ENCODE measurements around the gene MAGEB10. TPM values are rescaled to one million over a fixed set of nuclear protein-coding genes. Genes with fewer than 3 reads are reported as not detected.
"Not testable (repeated sequence)": the region's sequence is repeated elsewhere in the genome, so short reads cannot be mapped to it uniquely, and the experiment has no call there.

The MAGEB10 gene
- total and polyA plus RNA-seq, 8 donors = not detected

DNA sequence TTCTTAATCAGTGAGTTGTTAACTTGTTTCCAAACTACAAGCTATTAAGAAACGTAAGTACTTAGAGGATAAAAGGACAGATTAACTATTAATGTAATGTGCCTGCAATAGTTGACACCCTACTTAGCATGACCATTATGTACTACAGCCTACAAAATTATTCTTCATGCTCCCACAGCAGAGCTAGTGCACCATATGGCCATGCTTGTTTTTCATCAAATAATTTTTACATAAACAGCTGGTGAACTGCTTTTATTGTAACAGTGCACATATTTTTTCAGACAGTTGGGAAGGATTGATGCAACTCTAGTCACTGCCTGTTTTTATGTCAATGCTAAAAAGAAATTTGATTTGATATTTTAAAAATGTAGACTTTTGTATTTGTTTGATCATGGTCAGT lies 10.2 kb upstream of the MAGEB10 start:
- peaks cover 0 to 11% (median 3%) of the 10 kb centered on the region in 4 donors for H3K27me3 ChIP-seq
- H3K4me3 ChIP-seq = no peak overlapping the region
- no peak for ATAC-seq
- no peaks in the 10 kb centered on the region for H3K36me3 ChIP-seq
- FAIRE-seq = no peak
- DNase-seq = no peak
- no peak overlapping the region for H3K27ac ChIP-seq
- no peaks in the 10 kb centered on the region for H3K4me1 ChIP-seq
- no peaks in the 10 kb centered on the region for H3K9me3 ChIP-seq
- 12 to 15% methylated on average over 1 of the region's 1 CpG for WGBS, 2 donors
- intact Hi-C loops (cut with DNase I) = no loop called here
- TF ChIP-seq, protein P1, sequence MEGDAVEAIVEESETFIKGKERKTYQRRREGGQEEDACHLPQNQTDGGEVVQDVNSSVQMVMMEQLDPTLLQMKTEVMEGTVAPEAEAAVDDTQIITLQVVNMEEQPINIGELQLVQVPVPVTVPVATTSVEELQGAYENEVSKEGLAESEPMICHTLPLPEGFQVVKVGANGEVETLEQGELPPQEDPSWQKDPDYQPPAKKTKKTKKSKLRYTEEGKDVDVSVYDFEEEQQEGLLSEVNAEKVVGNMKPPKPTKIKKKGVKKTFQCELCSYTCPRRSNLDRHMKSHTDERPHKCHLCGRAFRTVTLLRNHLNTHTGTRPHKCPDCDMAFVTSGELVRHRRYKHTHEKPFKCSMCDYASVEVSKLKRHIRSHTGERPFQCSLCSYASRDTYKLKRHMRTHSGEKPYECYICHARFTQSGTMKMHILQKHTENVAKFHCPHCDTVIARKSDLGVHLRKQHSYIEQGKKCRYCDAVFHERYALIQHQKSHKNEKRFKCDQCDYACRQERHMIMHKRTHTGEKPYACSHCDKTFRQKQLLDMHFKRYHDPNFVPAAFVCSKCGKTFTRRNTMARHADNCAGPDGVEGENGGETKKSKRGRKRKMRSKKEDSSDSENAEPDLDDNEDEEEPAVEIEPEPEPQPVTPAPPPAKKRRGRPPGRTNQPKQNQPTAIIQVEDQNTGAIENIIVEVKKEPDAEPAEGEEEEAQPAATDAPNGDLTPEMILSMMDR (IDR thresholded peaks at IDR 0.05) = no peak

DNA sequence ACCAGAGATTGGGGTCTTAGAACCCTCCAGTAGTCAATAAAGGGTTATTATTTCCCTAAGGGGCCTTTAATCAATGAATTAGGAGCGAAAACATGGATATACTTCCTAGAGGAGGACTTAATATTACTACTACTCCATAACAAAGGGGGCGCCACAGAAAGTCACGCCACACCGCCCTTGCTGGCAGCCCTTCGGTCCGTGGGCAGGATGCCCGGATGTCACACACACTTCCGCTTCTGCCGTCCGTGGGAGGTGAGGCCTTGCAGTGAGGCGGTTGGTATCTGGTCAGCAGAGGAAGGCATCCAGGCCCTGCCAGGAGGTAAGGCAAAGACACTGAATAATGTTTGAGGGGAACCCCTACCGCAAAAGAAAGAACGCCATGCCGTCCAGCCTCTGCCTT lies 436 bp downstream of the MAGEB10 start:
- Histone ChIP-seq H3K27me3 (peaks cover 0 to 6% (median 0%) of the 10 kb centered on the region in 4 donors), H3K4me1 (no peaks in the 10 kb centered on the region), H3K27ac (no peak overlapping the region), H3K9me3 (no peaks in the 10 kb centered on the region), H3K4me3 (no peak overlapping the region), H3K36me3 (no peaks in the 10 kb centered on the region)
- no peak for ATAC-seq
- intact Hi-C loops (cut with DNase I) = no loop called here
- 89 to 90% methylated on average over 14 of the region's 14 CpGs for WGBS, 2 donors
- no peak for FAIRE-seq
- TF ChIP-seq, protein P1 (IDR thresholded peaks at IDR 0.05) = no peak
- DNase-seq = peak in 1 of 6 donors; percentile 52

DNA sequence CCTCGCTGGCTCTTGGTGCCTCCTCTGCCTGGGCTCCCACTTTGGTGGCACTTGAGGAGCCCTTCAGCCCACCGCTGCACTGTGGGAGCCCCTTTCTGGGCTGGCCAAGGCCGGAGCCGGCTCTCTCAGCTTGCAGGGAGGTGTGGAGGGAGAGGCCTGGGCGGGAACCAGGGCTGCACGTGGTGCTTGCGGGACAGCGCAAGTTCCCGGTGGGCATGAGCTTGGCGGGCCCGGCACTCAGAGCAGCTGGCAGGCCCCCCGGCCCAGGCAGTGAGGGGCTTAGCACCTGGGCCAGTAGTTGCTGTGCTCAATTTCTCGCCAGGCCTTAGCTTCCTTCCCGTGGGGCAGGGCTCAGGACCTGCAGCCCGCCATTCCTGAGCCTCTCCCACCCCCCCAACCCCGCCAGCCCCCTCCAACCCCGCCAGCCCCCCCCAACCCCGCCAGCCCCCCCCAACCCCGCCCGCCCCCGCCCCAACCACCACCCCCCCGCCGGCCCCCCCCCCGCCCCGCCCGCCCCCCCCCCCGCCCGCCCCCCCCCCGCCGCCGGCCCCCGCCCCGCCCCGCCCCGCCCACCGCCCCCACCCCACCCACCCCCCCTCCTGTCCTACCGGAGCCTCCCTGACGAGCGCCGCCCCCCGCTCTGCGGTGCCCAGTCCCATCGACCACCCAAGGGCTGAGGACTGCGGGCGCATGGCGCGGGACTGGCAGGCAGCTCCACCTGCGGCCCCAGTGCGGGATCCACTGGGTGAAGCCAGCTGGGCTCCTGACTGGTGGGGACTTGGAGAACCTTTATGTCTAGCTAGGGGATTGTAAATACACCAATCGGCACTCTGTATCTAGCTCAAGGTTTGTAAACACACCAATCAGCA lies 1.4 kb downstream of the MAGEB10 start:
- H3K27me3 ChIP-seq; ATAC-seq; H3K9me3 ChIP-seq; H3K27ac ChIP-seq; H3K4me1 ChIP-seq; H3K36me3 ChIP-seq; H3K4me3 ChIP-seq; FAIRE-seq; intact Hi-C loops (cut with DNase I): not testable (repeated sequence)
- DNase-seq = peak in 1 of 6 donors; percentile 70
- 93 to 95% methylated on average over 15 to 29 of the region's 50 CpGs for WGBS, 2 donors

DNA sequence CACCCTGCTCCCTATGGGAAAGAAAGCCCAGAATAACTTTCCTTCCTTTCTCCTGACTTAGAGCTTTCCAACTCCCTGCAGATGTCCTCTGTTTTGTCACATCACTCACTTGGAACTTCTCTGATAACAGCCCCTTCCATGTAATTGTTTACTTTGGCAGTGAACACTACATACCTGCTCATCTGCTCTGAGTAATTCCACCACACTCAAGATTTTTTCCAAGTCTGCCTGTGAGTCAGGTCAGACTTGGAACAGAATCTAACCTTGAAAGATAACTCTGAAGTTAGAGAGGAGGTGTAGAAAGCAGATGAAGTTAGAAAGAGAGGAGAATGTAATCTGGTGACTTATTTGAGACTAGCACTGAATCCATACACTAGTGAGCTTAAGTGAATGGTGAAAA lies 7.4 kb downstream of the MAGEB10 start:
- Histone ChIP-seq H3K9me3 (no peaks in the 10 kb centered on the region), H3K27ac (no peak overlapping the region), H3K4me1 (no peaks in the 10 kb centered on the region), H3K27me3 (no peaks in the 10 kb centered on the region), H3K4me3 (no peak overlapping the region), H3K36me3 (no peaks in the 10 kb centered on the region)
- ATAC-seq = no peak
- intact Hi-C loops (cut with DNase I) = no loop called here
- no peak for FAIRE-seq
- no peak for DNase-seq
- TF ChIP-seq, protein P1 (IDR thresholded peaks at IDR 0.05) = no peak

DNA sequence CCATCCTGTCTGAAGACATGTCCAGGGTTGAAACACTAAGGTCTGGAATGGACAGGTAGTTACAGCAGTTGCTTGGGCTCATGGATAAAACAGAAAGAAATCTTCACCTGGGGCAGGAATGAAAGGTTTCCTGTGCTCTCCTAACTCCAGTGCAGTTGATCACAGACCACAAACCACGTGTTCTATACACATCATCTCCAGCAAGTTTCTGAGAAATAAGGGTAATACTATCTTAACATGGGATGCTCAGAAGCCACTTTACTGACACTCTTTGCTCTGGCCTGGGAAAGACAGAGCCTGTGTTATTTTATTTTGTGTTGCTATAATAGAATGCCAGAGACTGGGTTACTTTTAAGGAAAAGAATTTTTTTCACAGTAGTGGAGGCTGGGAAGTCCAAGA lies 16.0 kb downstream of the MAGEB10 start:
- FAIRE-seq (no peak), ATAC-seq (no peak), DNase-seq (no peak)
- H3K27me3 ChIP-seq = peaks cover 0 to 3% (median 0%) of the 10 kb centered on the region in 4 donors
- intact Hi-C loops (cut with DNase I) = no loop called here
- H3K4me1 ChIP-seq = no peaks in the 10 kb centered on the region
- H3K9me3 ChIP-seq = no peaks in the 10 kb centered on the region
- no peaks in the 10 kb centered on the region for H3K36me3 ChIP-seq
- TF ChIP-seq, protein P1 (IDR thresholded peaks at IDR 0.05) = no peak
- H3K4me3 ChIP-seq = no peak overlapping the region
- no peak overlapping the region for H3K27ac ChIP-seq
- WGBS, 2 donors = 25 to 53% methylated on average over 1 of the region's 1 CpG

All from pancreas (tissue), 10 donors.